ENCODE measurements around the gene SVEP1.

DNA sequence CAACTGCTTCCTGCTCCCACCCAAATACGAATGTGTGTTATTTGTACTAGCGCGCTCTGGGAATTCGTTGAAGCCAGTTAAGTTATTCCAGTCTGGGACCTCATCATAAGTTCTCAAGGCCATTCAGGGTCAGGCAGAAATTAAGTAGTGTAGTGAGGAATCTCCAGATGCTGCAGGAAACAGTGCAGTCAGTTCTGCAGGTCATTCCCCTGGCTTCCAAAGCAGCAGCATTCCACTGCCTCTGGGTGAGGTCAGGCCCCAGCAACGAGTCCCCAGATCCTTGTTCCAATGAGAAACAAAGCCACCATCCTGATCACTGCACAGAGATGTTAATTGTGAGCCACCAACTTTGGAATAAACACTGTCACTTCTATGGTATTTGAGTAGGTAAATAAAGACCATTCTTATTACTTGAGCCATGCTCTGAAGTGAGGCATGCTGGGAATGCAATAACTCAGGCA lies 33.1 kb downstream of the SVEP1 start:
- TF ChIP-seq TARDBP (IDR thresholded peaks at IDR 0.05), result no peak
- TF ChIP-seq FOXM1 (IDR thresholded peaks at IDR 0.05; ENCODE audit: borderline replicate concordance), result no peak
- TF ChIP-seq ZNF384 (IDR thresholded peaks at IDR 0.05), result no peak
- no peak for TF ChIP-seq SP1 (IDR thresholded peaks at IDR 0.05)
- no peak for TF ChIP-seq ELF4 (IDR thresholded peaks at IDR 0.05)
- no peak for TF ChIP-seq BHLHE40 (IDR thresholded peaks at IDR 0.05; ENCODE audit: borderline replicate concordance)
- no peak for TF ChIP-seq HDGF (IDR thresholded peaks at IDR 0.05; ENCODE audit: borderline replicate concordance)
- no peak for TF ChIP-seq FOXK2 (IDR thresholded peaks at IDR 0.05)
- no peak for TF ChIP-seq SUZ12 (IDR thresholded peaks at IDR 0.05)
- TF ChIP-seq ARNT (IDR thresholded peaks at IDR 0.05), result no peak
- no peak for TF ChIP-seq FOXA1 (IDR thresholded peaks at IDR 0.05)
- TF ChIP-seq, protein P1, sequence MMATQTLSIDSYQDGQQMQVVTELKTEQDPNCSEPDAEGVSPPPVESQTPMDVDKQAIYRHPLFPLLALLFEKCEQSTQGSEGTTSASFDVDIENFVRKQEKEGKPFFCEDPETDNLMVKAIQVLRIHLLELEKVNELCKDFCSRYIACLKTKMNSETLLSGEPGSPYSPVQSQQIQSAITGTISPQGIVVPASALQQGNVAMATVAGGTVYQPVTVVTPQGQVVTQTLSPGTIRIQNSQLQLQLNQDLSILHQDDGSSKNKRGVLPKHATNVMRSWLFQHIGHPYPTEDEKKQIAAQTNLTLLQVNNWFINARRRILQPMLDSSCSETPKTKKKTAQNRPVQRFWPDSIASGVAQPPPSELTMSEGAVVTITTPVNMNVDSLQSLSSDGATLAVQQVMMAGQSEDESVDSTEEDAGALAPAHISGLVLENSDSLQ (IDR thresholded peaks at IDR 0.05), result no peak
- no peak for TF ChIP-seq CTBP1 (IDR thresholded peaks at IDR 0.05; ENCODE audit: borderline replicate concordance)
- TF ChIP-seq LEF1 (IDR thresholded peaks at IDR 0.05; ENCODE audit: borderline replicate concordance), result no peak

Data from HEK293T (cell line).